IPS-18a (cell line): ENCODE results near the gene POLN.

Source experiments
- H3K27ac ChIP-seq: one replicate; pipeline ENCODE4 v1.5.1; 2013; ENCODE audit warnings: low read length
- H3K27me3 ChIP-seq: one replicate; pipeline ENCODE4 v1.6.1; 2013; ENCODE audit warnings: mild to moderate bottlenecking, low read length; ENCODE audit not compliant: control insufficient read depth, insufficient read depth
- H3K36me3 ChIP-seq: one replicate; pipeline ENCODE4 v1.6.1; 2013; ENCODE audit warnings: low read depth, low read length; ENCODE audit not compliant: control insufficient read depth
- H3K4me1 ChIP-seq: one replicate; pipeline ENCODE4 v1.6.1; 2013; ENCODE audit warnings: low read depth, low read length; ENCODE audit not compliant: control insufficient read depth
- H3K4me3 ChIP-seq: one replicate; pipeline ENCODE4 v1.5.1; 2013; ENCODE audit warnings: low read length
- H3K9ac ChIP-seq: one replicate; pipeline ENCODE4 v1.6.1; 2013; ENCODE audit warnings: mild to moderate bottlenecking, low read length, moderate library complexity
- H3K9me3 ChIP-seq: one replicate; pipeline ENCODE4 v1.6.1; 2013; ENCODE audit warnings: low read depth, low read length; ENCODE audit not compliant: control insufficient read depth

The POLN gene

DNA sequence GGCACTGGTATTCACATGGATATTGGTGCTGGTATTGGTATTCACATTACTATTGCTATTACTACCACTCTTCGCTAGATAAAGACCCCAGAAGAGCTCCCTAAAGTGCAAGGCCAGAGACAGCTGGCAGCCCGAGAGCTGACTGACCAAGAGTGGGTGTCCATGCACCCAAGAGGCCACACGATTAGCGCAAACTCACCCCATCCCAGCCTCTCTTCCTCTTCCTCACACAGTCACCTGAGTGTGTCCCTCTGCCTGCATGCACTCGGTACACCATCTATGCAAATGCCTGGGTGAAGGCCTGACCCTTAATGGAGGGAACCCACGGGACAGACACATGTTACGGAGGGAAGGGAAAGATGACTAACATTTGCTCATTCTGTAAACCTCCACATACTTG, 86.7 kb downstream of the POLN start:
- H3K9ac ChIP-seq = no peak overlapping the region
- no peak overlapping the region for H3K4me3 ChIP-seq
- H3K27me3 ChIP-seq = peaks cover 4% of the 10 kb centered on the region
- no peaks in the 10 kb centered on the region for H3K4me1 ChIP-seq
- H3K27ac ChIP-seq = no peak overlapping the region
- no peaks in the 10 kb centered on the region for H3K36me3 ChIP-seq
- peaks cover 6% of the 10 kb centered on the region for H3K9me3 ChIP-seq

DNA sequence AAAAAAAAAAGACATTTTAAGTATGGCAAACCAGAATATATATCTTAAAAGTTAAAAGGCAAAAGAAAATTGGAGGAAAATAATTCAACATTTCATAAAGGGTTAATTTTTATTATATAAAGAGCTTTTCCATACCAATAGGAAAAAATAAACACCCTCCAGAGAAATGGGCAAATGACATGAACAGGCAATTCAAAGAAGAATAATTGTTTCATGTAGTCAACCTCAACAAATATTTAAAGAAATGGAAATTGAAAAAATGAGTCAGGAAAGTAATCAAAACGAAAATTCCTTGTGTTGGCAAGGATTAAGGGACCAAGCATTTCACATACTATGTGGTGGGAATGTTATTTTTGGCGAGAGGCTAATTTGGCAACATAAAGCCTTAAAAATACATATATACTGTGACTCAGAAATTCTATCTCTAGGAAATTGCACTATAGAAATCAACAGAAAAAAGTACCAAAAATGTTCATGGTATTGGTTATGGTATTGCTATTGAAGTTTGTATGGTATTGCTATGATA, 87.6 kb downstream of the POLN start:
- H3K27ac ChIP-seq = no peak overlapping the region

GRCh38 chr4:2151544-2151943, 90.4 kb downstream of the POLN start:
- Histone ChIP-seq H3K27me3 (peaks cover 4% of the 10 kb centered on the region), H3K9ac (no peak overlapping the region), H3K4me3 (no peak overlapping the region), H3K4me1 (no peaks in the 10 kb centered on the region), H3K9me3 (peaks cover 6% of the 10 kb centered on the region), H3K27ac (no peak overlapping the region), H3K36me3 (no peaks in the 10 kb centered on the region)

More for the DNA sequence above, 87.6 kb downstream of the POLN start:
- no peak overlapping the region for H3K4me3 ChIP-seq
- no peaks in the 10 kb centered on the region for H3K4me1 ChIP-seq
- peaks cover 4% of the 10 kb centered on the region for H3K27me3 ChIP-seq
- H3K9me3 ChIP-seq = peaks cover 6% of the 10 kb centered on the region
- H3K36me3 ChIP-seq = no peaks in the 10 kb centered on the region
- H3K9ac ChIP-seq = no peak overlapping the region

DNA sequence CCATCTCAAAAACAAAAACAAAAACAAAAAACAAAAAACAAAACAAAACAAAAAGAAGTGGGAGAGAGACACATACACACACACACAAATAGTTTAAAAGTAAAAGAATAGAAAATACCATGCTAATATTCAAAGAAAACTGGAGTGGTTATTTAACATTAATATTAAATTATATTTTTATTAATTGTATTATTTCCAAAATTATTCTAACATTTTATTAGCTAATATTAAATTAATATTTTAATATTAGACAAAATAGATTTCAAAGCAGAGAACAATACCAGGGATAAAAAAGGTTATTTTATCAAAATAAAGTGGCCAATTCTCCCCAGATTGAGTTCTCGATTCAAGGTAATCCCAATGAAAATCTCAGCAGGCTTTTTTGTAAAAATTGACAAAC, 91.8 kb downstream of the POLN start:
- no peaks in the 10 kb centered on the region for H3K4me1 ChIP-seq
- H3K27me3 ChIP-seq = peaks cover 10% of the 10 kb centered on the region
- no peak overlapping the region for H3K27ac ChIP-seq

GRCh38 chr4:2142630-2143427, 99.1 kb downstream of the POLN start:
- no peaks in the 10 kb centered on the region for H3K36me3 ChIP-seq
- H3K27ac ChIP-seq = no peak overlapping the region
- peaks cover 75% of the 10 kb centered on the region for H3K27me3 ChIP-seq

More for the DNA sequence above, 91.8 kb downstream of the POLN start:
- H3K9me3 ChIP-seq = peaks cover 6% of the 10 kb centered on the region
- no peaks in the 10 kb centered on the region for H3K36me3 ChIP-seq
- H3K4me3 ChIP-seq = no peak overlapping the region
- H3K9ac ChIP-seq = no peak overlapping the region

GRCh38 chr4:2141762-2142451, 100.0 kb downstream of the POLN start:
- H3K36me3 ChIP-seq = no peaks in the 10 kb centered on the region
- H3K4me1 ChIP-seq = peaks cover 10% of the 10 kb centered on the region
- H3K27me3 ChIP-seq = peaks cover 84% of the 10 kb centered on the region
- no peaks in the 10 kb centered on the region for H3K9me3 ChIP-seq
- H3K27ac ChIP-seq = no peak overlapping the region
- no peak overlapping the region for H3K4me3 ChIP-seq
- no peak overlapping the region for H3K9ac ChIP-seq

More at GRCh38 chr4:2142630-2143427, 99.1 kb downstream of the POLN start:
- Histone ChIP-seq H3K9me3 (no peaks in the 10 kb centered on the region), H3K4me1 (peaks cover 10% of the 10 kb centered on the region), H3K4me3 (no peak overlapping the region), H3K9ac (no peak overlapping the region)

- Histone ChIP-seq H3K27ac (no peak overlapping the region), H3K9me3 (no peaks in the 10 kb centered on the region), H3K4me3 (no peak overlapping the region), H3K36me3 (no peaks in the 10 kb centered on the region), H3K9ac (no peak overlapping the region), H3K27me3 (peaks cover 91% of the 10 kb centered on the region), H3K4me1 (peaks cover 10% of the 10 kb centered on the region)
These were observed 100.7 kb downstream of the POLN start for GRCh38 chr4:2141022-2141761.

GRCh38 chr4:2138846-2139500, 102.9 kb downstream of the POLN start:
- Histone ChIP-seq H3K4me1 (peaks cover 10% of the 10 kb centered on the region), H3K27me3 (peaks cover 78% of the 10 kb centered on the region), H3K9ac (no peak overlapping the region), H3K36me3 (no peaks in the 10 kb centered on the region), H3K9me3 (no peaks in the 10 kb centered on the region), H3K4me3 (no peak overlapping the region), H3K27ac (no peak overlapping the region)

DNA sequence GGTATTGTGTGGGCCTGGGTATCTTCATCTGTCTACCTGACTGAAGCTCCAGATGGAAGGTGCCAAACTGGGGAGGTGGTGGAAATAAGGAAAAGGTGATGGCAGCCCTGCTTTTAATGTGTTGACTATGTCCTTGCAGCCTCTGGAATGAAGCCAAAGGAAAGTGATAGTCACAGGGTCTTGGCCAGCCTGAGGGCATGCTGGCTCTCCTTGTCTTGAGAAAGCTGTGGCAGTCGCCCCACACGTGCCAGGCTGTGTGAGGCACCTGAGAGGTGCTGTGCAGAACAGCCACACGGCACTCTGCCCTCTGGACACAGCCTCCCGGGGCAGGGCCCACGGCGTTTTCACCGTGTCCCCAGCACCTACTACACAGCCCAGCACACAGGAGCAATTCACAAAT, 105.2 kb downstream of the POLN start:
- H3K27me3 ChIP-seq = peaks cover 56% of the 10 kb centered on the region
- peaks cover 3% of the 10 kb centered on the region for H3K9me3 ChIP-seq
- H3K27ac ChIP-seq = no peak overlapping the region
- no peak overlapping the region for H3K4me3 ChIP-seq
- H3K9ac ChIP-seq = no peak overlapping the region
- H3K4me1 ChIP-seq = no peaks in the 10 kb centered on the region
- H3K36me3 ChIP-seq = no peaks in the 10 kb centered on the region

- Histone ChIP-seq H3K4me3 (no peak overlapping the region), H3K36me3 (no peaks in the 10 kb centered on the region), H3K9me3 (peaks cover 3% of the 10 kb centered on the region), H3K4me1 (no peaks in the 10 kb centered on the region), H3K9ac (no peak overlapping the region), H3K27ac (no peak overlapping the region), H3K27me3 (peaks cover 39% of the 10 kb centered on the region)
These were observed 106.8 kb downstream of the POLN start for GRCh38 chr4:2135083-2135482.

DNA sequence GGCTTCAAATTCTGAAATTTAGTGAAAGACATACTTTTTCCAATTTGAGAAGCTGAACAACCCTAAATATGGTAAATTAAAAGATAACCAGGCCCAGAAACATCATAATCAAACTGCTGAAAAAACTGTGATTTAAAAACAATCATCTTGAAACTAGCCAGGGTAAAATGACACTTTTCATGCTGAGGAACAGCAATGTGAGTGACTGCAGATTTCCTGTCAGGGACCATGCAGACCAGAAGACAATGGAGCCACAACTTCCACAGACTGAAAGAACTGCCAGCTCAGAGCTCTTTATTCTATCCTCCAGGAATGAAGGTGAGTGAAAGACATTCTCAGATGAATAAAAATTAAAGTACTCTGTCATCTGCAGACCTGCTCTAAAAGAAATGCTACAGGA, 109.5 kb downstream of the POLN start:
- H3K4me1 ChIP-seq = no peaks in the 10 kb centered on the region
- H3K36me3 ChIP-seq = no peaks in the 10 kb centered on the region
- no peak overlapping the region for H3K4me3 ChIP-seq
- no peak overlapping the region for H3K27ac ChIP-seq
- peaks cover 3% of the 10 kb centered on the region for H3K9me3 ChIP-seq
- H3K9ac ChIP-seq = no peak overlapping the region
- peaks cover 13% of the 10 kb centered on the region for H3K27me3 ChIP-seq
